ENCODE results near the gene ALG6. TPM values are rescaled to one million over a fixed set of nuclear protein-coding genes. Genes with fewer than 3 reads are reported as not detected.

The ALG6 gene
- total and polyA plus RNA-seq, 2 of the 13 experiments (the other 11 are each of a cell fraction or from before 2014, with no cell fraction given), result 6.8 to 8.1 TPM

- CTCF ChIA-PET (ENCODE audit: low intra/inter-chr PET ratio, low total read pairs), result no interaction called here
- H3K4me2 ChIP-seq (ENCODE audit: low read depth, low read length), result no peak overlapping the region
- WGBS (ENCODE audit: low lambda C conversion rate), result 0% methylated on average over 1 of the region's 1 CpG
- no peak for TF ChIP-seq TOPORS (CRISPR knock-in tag; IDR thresholded peaks at IDR 0.05)
- TF ChIP-seq NR2F6 (IDR thresholded peaks at IDR 0.05), result no peak
- no peak for TF ChIP-seq NR2F6 (CRISPR knock-in tag; IDR thresholded peaks at IDR 0.05)
- TF ChIP-seq ZFP36L2 (CRISPR knock-in tag; IDR thresholded peaks at IDR 0.05), result no peak
- TF ChIP-seq ZNF660 (CRISPR knock-in tag; IDR thresholded peaks at IDR 0.05; ENCODE audit: borderline replicate concordance, low read depth), result no peak
- no peak for TF ChIP-seq FLYWCH1 (CRISPR knock-in tag; IDR thresholded peaks at IDR 0.05)
- no peak for TF ChIP-seq ZNF772 (CRISPR knock-in tag; IDR thresholded peaks at IDR 0.05)
- TF ChIP-seq, protein P1, sequence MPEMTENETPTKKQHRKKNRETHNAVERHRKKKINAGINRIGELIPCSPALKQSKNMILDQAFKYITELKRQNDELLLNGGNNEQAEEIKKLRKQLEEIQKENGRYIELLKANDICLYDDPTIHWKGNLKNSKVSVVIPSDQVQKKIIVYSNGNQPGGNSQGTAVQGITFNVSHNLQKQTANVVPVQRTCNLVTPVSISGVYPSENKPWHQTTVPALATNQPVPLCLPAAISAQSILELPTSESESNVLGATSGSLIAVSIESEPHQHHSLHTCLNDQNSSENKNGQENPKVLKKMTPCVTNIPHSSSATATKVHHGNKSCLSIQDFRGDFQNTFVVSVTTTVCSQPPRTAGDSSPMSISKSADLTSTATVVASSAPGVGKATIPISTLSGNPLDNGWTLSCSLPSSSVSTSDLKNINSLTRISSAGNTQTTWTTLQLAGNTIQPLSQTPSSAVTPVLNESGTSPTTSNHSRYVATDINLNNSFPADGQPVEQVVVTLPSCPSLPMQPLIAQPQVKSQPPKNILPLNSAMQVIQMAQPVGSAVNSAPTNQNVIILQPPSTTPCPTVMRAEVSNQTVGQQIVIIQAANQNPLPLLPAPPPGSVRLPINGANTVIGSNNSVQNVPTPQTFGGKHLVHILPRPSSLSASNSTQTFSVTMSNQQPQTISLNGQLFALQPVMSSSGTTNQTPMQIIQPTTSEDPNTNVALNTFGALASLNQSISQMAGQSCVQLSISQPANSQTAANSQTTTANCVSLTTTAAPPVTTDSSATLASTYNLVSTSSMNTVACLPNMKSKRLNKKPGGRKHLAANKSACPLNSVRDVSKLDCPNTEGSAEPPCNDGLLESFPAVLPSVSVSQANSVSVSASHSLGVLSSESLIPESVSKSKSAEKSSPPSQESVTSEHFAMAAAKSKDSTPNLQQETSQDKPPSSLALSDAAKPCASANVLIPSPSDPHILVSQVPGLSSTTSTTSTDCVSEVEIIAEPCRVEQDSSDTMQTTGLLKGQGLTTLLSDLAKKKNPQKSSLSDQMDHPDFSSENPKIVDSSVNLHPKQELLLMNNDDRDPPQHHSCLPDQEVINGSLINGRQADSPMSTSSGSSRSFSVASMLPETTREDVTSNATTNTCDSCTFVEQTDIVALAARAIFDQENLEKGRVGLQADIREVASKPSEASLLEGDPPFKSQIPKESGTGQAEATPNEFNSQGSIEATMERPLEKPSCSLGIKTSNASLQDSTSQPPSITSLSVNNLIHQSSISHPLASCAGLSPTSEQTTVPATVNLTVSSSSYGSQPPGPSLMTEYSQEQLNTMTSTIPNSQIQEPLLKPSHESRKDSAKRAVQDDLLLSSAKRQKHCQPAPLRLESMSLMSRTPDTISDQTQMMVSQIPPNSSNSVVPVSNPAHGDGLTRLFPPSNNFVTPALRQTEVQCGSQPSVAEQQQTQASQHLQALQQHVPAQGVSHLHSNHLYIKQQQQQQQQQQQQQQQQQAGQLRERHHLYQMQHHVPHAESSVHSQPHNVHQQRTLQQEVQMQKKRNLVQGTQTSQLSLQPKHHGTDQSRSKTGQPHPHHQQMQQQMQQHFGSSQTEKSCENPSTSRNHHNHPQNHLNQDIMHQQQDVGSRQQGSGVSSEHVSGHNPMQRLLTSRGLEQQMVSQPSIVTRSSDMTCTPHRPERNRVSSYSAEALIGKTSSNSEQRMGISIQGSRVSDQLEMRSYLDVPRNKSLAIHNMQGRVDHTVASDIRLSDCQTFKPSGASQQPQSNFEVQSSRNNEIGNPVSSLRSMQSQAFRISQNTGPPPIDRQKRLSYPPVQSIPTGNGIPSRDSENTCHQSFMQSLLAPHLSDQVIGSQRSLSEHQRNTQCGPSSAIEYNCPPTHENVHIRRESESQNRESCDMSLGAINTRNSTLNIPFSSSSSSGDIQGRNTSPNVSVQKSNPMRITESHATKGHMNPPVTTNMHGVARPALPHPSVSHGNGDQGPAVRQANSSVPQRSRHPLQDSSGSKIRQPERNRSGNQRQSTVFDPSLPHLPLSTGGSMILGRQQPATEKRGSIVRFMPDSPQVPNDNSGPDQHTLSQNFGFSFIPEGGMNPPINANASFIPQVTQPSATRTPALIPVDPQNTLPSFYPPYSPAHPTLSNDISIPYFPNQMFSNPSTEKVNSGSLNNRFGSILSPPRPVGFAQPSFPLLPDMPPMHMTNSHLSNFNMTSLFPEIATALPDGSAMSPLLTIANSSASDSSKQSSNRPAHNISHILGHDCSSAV (CRISPR knock-in tag; IDR thresholded peaks at IDR 0.05; ENCODE audit: borderline replicate concordance), result no peak
- no peak for TF ChIP-seq ZFP82 (CRISPR knock-in tag; IDR thresholded peaks at IDR 0.05; ENCODE audit: borderline replicate concordance)
- TF ChIP-seq ZNF383 (CRISPR knock-in tag; IDR thresholded peaks at IDR 0.05; ENCODE audit: borderline replicate concordance), result no peak
- no peak for TF ChIP-seq THAP8 (CRISPR knock-in tag; IDR thresholded peaks at IDR 0.05; ENCODE audit: borderline replicate concordance)
Measured at GRCh38 chr1:63362073-63362472, 5.4 kb upstream of the ALG6 start.

More at GRCh38 chr1:63362073-63362472, 5.4 kb upstream of the ALG6 start:
- no peak overlapping the region for H3K9ac ChIP-seq (ENCODE audit: insufficient read depth, low read depth, low read length)
- H3K9me3 ChIP-seq (ENCODE audit: low read length), result no peaks in the 10 kb centered on the region
- no peak overlapping the region for H3K4me3 ChIP-seq (replicated peaks in 1 of 3; ENCODE audit: insufficient read depth in 1 of 3, low read depth in 2 of 3, low read length in 3 of 3)
- POLR2A ChIA-PET, result no interaction called here
- no TSS peak for BruUV-seq (replicated peaks)
- H4K20me1 ChIP-seq (ENCODE audit: insufficient read depth, low read length), result no peaks in the 10 kb centered on the region
- no peaks in the 10 kb centered on the region for H3K79me2 ChIP-seq (ENCODE audit: insufficient read depth, low read length)
- H2AFZ ChIP-seq (ENCODE audit: low read length), result no peak overlapping the region
- H3K27ac ChIP-seq (ENCODE audit: extremely low read length, insufficient read depth, low read length), result no peak overlapping the region
- H3K27me3 ChIP-seq (ENCODE audit: control insufficient read depth in 1 of 2, insufficient read depth in 2 of 2, low read length in 2 of 2), result no peaks in the 10 kb centered on the region; a peak in 1 of 5 replicates
- no peak for DNase-seq (ENCODE audit: low spot score)
- in situ Hi-C loops (cut with HindIII; ENCODE audit: extremely low pct_ligation_motif_present, low pct_unique_long_range_greater_than_20kb), result no loop called here
- H3K36me3 ChIP-seq (replicated peaks in 1 of 2; ENCODE audit: control insufficient read depth in 1 of 2, insufficient read depth in 2 of 2, low read length in 2 of 2), result no peaks in the 10 kb centered on the region
- peaks cover 6% of the 10 kb centered on the region; the same call in 1 of the 2 replicates for H3K4me1 ChIP-seq (ENCODE audit: insufficient read depth, low read length)
- no peak for ATAC-seq
- intact Hi-C loops (cut with micrococcal nuclease; ENCODE audit: unreplicated experiment), result no loop called here
- no peak for FAIRE-seq
